HCT116 (cell line): ENCODE measurements around the gene RAPGEF1. TPM values are rescaled to one million over a fixed set of nuclear protein-coding genes. Genes with fewer than 3 reads are reported as not detected.

Experiments used
- ATAC-seq: fragments of 200-7000 bp; cut with Tn5 transposase; 2 replicates; pipeline ENCODE4 v1.9.1; 2020; ENCODE audit warnings: mild to moderate bottlenecking, moderate library complexity
- BruUV-seq: library from RNA; stranded (reverse); fragments of 400-500 nt; replicated peaks from 2 replicates; lab custom pipeline; 2021; lab: Mats Ljungman, UMichigan
- CTCF ChIA-PET: fragments of 300-600 bp; sonication (Branson Sonifier 250); formaldehyde crosslinking; loops from one replicate; lab custom pipeline; 2021; ENCODE audit warnings: antibody characterized with exemption; lab: Charles Lee
- POLR2A ChIA-PET: fragments of 300-600, 350-600 bp; sonication (Branson Sonifier 250); formaldehyde crosslinking; loops from one replicate; lab custom pipeline; 2021; ENCODE audit warnings: antibody characterized with exemption; lab: Charles Lee
- RAD21 ChIA-PET, 2 experiments: fragments of 300-600 bp; sonication (Branson Sonifier 250); formaldehyde crosslinking; loops; one replicate each; lab custom pipeline; 2023; ENCODE audit warnings: low total read pairs in 2 of 2; ENCODE audit not compliant: uncharacterized antibody in 2 of 2, unreplicated experiment in 2 of 2, low non-redundant PET in 1 of 2; lab: Charles Lee
- DNase-seq: peaks from one replicate; pipeline ENCODE4 v3.0.0-alpha.2; 2010; ENCODE audit warnings: low read depth, low spot score
- H2AFZ ChIP-seq: fragments of 200-600 bp; shearing (Covaris generic), sonication (generic); 2 replicates; pipeline ENCODE4 v1.6.1; 2017; ENCODE audit warnings: low read depth, mixed run types, mixed read lengths, antibody characterized with exemption, low read length; ENCODE audit not compliant: poor library complexity, severe bottlenecking
- H3K27ac ChIP-seq: 2 replicates; pipeline ENCODE4 v1.5.1; 2012; ENCODE audit warnings: low read depth, low read length
- H3K27me3 ChIP-seq: fragments of 200-600 bp; sonication (generic); 2 replicates; pipeline ENCODE4 v1.6.1; 2016; ENCODE audit warnings: mixed run types, low read length, mixed read lengths; ENCODE audit not compliant: insufficient read depth
- H3K36me3 ChIP-seq, 2 experiments: fragments of 200-500 bp in 1 of 2; fragments of 200-600 bp in 1 of 2; sonication (Bioruptor generic) in 1 of 2; sonication (generic) in 1 of 2; 2 replicates each; pipeline versions ENCODE4 v1.5.1 to v1.6.1; 2014 to 2016; ENCODE audit warnings: low read length in 2 of 2, inconsistent platforms in 1 of 2, mixed read lengths in 1 of 2, mixed run types in 1 of 2; ENCODE audit not compliant: insufficient read depth in 2 of 2, control insufficient read depth in 1 of 2
- H3K4me1 ChIP-seq, 2 experiments: fragments of 200-600 bp in 1 of 2; sonication (generic) in 1 of 2; 2 replicates each; pipeline versions ENCODE4 v1.5.1 to v1.6.1; 2012 to 2017; ENCODE audit warnings: low read length in 2 of 2, inconsistent platforms in 1 of 2, mild to moderate bottlenecking in 1 of 2, mixed read lengths in 1 of 2, mixed run types in 1 of 2, moderate library complexity in 1 of 2; ENCODE audit not compliant: insufficient read depth in 2 of 2, control insufficient read depth in 1 of 2
- H3K4me2 ChIP-seq: fragments of 200-600 bp; sonication (generic); 2 replicates; pipeline ENCODE4 v1.6.1; 2017; ENCODE audit warnings: mixed run types, low read length, mixed read lengths
- H3K4me3 ChIP-seq, 2 experiments: fragments of 200-600 bp in 1 of 2; sonication (generic) in 1 of 2; replicated peaks in 1 of 2; 2 replicates each; pipeline ENCODE4 v1.5.1; 2011 to 2016; ENCODE audit warnings: low read length in 2 of 2, control low read depth in 1 of 2, low read depth in 1 of 2, mild to moderate bottlenecking in 1 of 2, mixed read lengths in 1 of 2, mixed run types in 1 of 2
- H3K79me2 ChIP-seq: fragments of 200-600 bp; sonication (generic); 2 replicates; pipeline ENCODE4 v1.6.1; 2017; ENCODE audit warnings: mild to moderate bottlenecking, mixed run types, low read length, moderate library complexity, mixed read lengths; ENCODE audit not compliant: insufficient read depth
- H3K9ac ChIP-seq: fragments of 200-600 bp; sonication (generic); 2 replicates; pipeline ENCODE4 v1.6.1; 2016; ENCODE audit warnings: low read length, mixed read lengths
- H3K9me2 ChIP-seq: fragments of 200-600 bp; sonication (generic), shearing (Covaris generic); 2 replicates; pipeline ENCODE4 v1.6.1; 2017; ENCODE audit warnings: mixed run types, mild to moderate bottlenecking, moderate library complexity; ENCODE audit not compliant: insufficient read depth
- H3K9me3 ChIP-seq, 2 experiments: fragments of 200-500 bp in 1 of 2; fragments of 200-600 bp in 1 of 2; sonication (Bioruptor generic) in 1 of 2; sonication (generic) in 1 of 2; 2 replicates each; pipeline ENCODE4 v1.6.1; 2014 to 2017; ENCODE audit warnings: low read length in 2 of 2, mixed read lengths in 2 of 2, inconsistent platforms in 1 of 2, low read depth in 1 of 2, mild to moderate bottlenecking in 1 of 2, mixed run types in 1 of 2, moderate library complexity in 1 of 2; ENCODE audit not compliant: control insufficient read depth in 1 of 2, insufficient read depth in 1 of 2
- H4K20me1 ChIP-seq: fragments of 200-600 bp; sonication (generic), shearing (Covaris generic); 2 replicates; pipeline ENCODE4 v1.6.1; 2017; ENCODE audit warnings: mixed run types, mild to moderate bottlenecking, moderate library complexity; ENCODE audit not compliant: insufficient read depth
- CEBPB ChIP-seq: IDR thresholded peaks from 2 replicates; pipeline ENCODE4 v1.6.1; 2012; ENCODE audit warnings: low read depth
- EZH2phosphoT487 ChIP-seq: fragments of 200-600 bp; IDR thresholded peaks from 2 replicates; pipeline ENCODE4 v1.6.1; 2018; ENCODE audit warnings: antibody characterized with exemption, borderline replicate concordance
- JUND ChIP-seq: IDR thresholded peaks from 2 replicates; pipeline ENCODE4 v1.6.1; 2012
- POLR2AphosphoS5 ChIP-seq: IDR thresholded peaks from 2 replicates; pipeline ENCODE4 v1.6.1; 2011; ENCODE audit warnings: mild to moderate bottlenecking, low read depth, low read length, moderate library complexity
- RAD21 ChIP-seq: IDR thresholded peaks from 2 replicates; pipeline ENCODE4 v1.6.1; 2012; ENCODE audit warnings: low read depth, mild to moderate bottlenecking
- SIN3A ChIP-seq: IDR thresholded peaks from 2 replicates; pipeline ENCODE4 v1.6.1; 2012; ENCODE audit warnings: low read depth
- ZNF274 ChIP-seq: fragments of 200-500 bp; sonication (Bioruptor generic); IDR thresholded peaks from 2 replicates; pipeline ENCODE4 v1.6.1; 2014; ENCODE audit warnings: mild to moderate bottlenecking, low read depth, low read length, inconsistent platforms
- intact Hi-C: fragments of 100-400 bp; cut with micrococcal nuclease; formaldehyde crosslinking; loops from 2 replicates; pipeline ENCODE4 v1.10.0; 2022
- total RNA-seq: library from RNA; stranded (reverse); gene quantifications from one replicate; pipeline ENCODE4 v1.2.1, GENCODE V29; 2021; ENCODE audit not compliant: unreplicated experiment
- TF ChIP-seq, protein P1 (sequence below): IDR thresholded peaks from 2 replicates; pipeline ENCODE4 v1.6.1; 2012
- TF ChIP-seq, protein P2 (sequence below): IDR thresholded peaks from 2 replicates; pipeline ENCODE4 v1.6.1; 2012; ENCODE audit warnings: low read depth

The RAPGEF1 gene
- total RNA-seq, 1 experiment from 2014 or later: 43.0 TPM

DNA sequence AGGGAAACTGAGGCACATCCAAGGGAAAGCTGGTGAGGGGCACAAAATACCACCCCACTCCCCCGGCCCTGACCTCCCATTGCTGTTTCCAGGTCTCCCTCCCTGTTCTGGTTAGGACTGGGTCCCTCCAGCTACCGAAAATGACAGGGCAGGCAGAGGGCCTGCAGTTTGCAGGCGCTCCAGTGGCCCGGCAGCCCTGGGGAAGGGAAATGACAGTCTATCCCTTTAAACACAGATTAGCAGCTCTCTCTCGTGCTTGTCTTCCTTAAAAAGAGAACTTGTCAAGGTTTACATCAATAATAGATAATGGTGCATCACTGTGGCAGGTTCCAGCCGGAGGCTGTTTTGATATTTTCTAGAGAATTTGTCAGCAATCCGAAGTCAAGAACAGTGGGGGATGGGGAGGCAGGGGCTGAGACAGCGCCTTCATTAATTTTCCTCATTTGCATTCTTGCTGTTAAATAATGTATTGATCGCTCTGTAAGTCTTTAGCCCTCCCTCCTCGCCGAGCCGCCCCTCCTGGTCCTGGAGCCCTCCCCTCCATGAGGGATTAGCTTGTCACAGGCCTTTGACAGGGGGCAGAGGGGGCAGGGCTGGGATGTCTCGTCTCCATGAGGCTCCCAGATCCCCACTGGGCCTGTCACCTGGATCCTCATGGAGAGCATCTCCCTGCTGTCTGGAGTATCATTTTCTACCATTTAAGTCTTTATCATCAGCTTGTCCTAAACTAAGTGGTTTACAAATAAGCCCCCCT is 45.0 kb upstream of the RAPGEF1 start:
- no peaks in the 10 kb centered on the region for H3K79me2 ChIP-seq
- H3K36me3 ChIP-seq: no peaks in the 10 kb centered on the region
- ChIA-PET POLR2A (no interaction called here), CTCF (no interaction called here), RAD21 (no interaction called here)
- intact Hi-C loops: loop anchor here (10.0 kb wide), 2 partner anchors 330 to 600 kb away; no protein-coding TSS in a partner anchor
- H3K9ac ChIP-seq: no peak overlapping the region
- H2AFZ ChIP-seq: no peak overlapping the region
- H3K4me1 ChIP-seq: peaks cover 0 to 3% of the 10 kb centered on the region in 2 experiments; a peak in 1 of 4 replicates
- no peak overlapping the region for H3K27ac ChIP-seq
- H3K4me2 ChIP-seq: no peak overlapping the region
- DNase-seq: no peak
- peaks cover 84% of the 10 kb centered on the region for H3K27me3 ChIP-seq
- ATAC-seq: no peak
- TF ChIP-seq ZNF274: no peak
- no peak for TF ChIP-seq CEBPB
- TF ChIP-seq EZH2phosphoT487: no peak
- TF ChIP-seq SIN3A: no peak
- TF ChIP-seq, protein P1, sequence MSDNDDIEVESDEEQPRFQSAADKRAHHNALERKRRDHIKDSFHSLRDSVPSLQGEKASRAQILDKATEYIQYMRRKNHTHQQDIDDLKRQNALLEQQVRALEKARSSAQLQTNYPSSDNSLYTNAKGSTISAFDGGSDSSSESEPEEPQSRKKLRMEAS: no peak
- no peak for TF ChIP-seq POLR2AphosphoS5
- TF ChIP-seq RAD21: no peak
- TF ChIP-seq, protein P2, sequence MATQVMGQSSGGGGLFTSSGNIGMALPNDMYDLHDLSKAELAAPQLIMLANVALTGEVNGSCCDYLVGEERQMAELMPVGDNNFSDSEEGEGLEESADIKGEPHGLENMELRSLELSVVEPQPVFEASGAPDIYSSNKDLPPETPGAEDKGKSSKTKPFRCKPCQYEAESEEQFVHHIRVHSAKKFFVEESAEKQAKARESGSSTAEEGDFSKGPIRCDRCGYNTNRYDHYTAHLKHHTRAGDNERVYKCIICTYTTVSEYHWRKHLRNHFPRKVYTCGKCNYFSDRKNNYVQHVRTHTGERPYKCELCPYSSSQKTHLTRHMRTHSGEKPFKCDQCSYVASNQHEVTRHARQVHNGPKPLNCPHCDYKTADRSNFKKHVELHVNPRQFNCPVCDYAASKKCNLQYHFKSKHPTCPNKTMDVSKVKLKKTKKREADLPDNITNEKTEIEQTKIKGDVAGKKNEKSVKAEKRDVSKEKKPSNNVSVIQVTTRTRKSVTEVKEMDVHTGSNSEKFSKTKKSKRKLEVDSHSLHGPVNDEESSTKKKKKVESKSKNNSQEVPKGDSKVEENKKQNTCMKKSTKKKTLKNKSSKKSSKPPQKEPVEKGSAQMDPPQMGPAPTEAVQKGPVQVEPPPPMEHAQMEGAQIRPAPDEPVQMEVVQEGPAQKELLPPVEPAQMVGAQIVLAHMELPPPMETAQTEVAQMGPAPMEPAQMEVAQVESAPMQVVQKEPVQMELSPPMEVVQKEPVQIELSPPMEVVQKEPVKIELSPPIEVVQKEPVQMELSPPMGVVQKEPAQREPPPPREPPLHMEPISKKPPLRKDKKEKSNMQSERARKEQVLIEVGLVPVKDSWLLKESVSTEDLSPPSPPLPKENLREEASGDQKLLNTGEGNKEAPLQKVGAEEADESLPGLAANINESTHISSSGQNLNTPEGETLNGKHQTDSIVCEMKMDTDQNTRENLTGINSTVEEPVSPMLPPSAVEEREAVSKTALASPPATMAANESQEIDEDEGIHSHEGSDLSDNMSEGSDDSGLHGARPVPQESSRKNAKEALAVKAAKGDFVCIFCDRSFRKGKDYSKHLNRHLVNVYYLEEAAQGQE: no peak
- no peak for TF ChIP-seq JUND
- no peak overlapping the region for H3K4me3 ChIP-seq
- H3K9me2 ChIP-seq: no peaks in the 10 kb centered on the region
- no peaks in the 10 kb centered on the region for H4K20me1 ChIP-seq
- BruUV-seq: no TSS peak
- H3K9me3 ChIP-seq: no peaks in the 10 kb centered on the region
